HL-60 (cell line): ENCODE data around the gene TMEM135.

Experiments used
- DNase-seq, 2 experiments: peaks; one replicate each; pipeline ENCODE4 v3.0.0-alpha.2; 2010 to 2020; ENCODE audit warnings: low read depth in 1 of 2, low spot score in 1 of 2
- H3K27ac ChIP-seq: fragments of 250-450 bp; sonication (Bioruptor Pico); replicated peaks from 2 replicates; pipeline ENCODE4 v1.5.1; 2020; ENCODE audit warnings: mild to moderate bottlenecking, moderate library complexity
- H3K27me3 ChIP-seq: fragments of 250-450 bp; sonication (Bioruptor Pico); 2 replicates; pipeline ENCODE4 v1.5.1; 2021; ENCODE audit warnings: mild to moderate bottlenecking, moderate library complexity; ENCODE audit not compliant: insufficient read depth, poor library complexity, severe bottlenecking
- H3K4me3 ChIP-seq: replicated peaks from 2 replicates; pipeline ENCODE4 v1.5.1; 2011; ENCODE audit warnings: mild to moderate bottlenecking, control low read depth, low read length; ENCODE audit not compliant: insufficient read depth
- GABPA ChIP-seq: IDR thresholded peaks from 2 replicates; pipeline ENCODE4 v1.6.1; 2012; ENCODE audit warnings: low read depth
- POLR2AphosphoS5 ChIP-seq: IDR thresholded peaks from 2 replicates; pipeline ENCODE4 v1.6.1; 2012; ENCODE audit warnings: low read depth
- SPI1 ChIP-seq: IDR thresholded peaks from 2 replicates; pipeline ENCODE4 v1.6.1; 2012; ENCODE audit warnings: low read depth, mild to moderate bottlenecking, borderline replicate concordance
- TF ChIP-seq, protein P1 (sequence below): IDR thresholded peaks from 2 replicates; pipeline ENCODE4 v1.6.1; 2012; ENCODE audit warnings: low read depth; ENCODE audit not compliant: insufficient replicate concordance
- TF ChIP-seq, protein P2 (sequence below): IDR thresholded peaks from one replicate; pipeline ENCODE4 v1.5.1; 2011; ENCODE audit warnings: low read length, control low read depth, inconsistent platforms; ENCODE audit not compliant: insufficient read depth

Gene TMEM135

GRCh38 chr11:87296627-87297026 lies 258.9 kb downstream of the TMEM135 start:
- no peaks in the 10 kb centered on the region for H3K27me3 ChIP-seq
- no peak overlapping the region for H3K4me3 ChIP-seq
- no peak for DNase-seq
- H3K27ac ChIP-seq, result no peak overlapping the region
- TF ChIP-seq SPI1 (peak; percentile 55; the same call in 1 of the 2 replicates), GABPA (no peak)

DNA sequence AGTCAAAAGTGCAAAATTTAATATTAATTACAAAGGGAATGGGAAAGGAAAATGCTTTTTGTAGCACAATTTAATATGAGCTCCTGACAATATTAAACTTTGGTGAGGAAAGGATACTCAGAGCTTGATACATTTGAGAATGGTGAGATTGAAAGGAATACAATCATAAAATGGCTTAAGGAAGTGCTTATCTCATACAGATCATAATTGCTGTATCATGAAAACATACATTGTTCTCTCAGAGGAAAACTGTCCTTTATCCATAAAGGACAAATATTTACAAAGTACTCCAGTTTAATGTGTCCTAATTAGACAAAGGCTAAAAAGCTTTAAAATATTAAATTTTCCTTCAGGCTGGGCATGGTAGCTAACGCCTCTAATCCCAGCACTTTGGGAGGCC lies 260.4 kb downstream of the TMEM135 start:
- no peak for DNase-seq
- Histone ChIP-seq H3K4me3 (no peak overlapping the region), H3K27me3 (no peaks in the 10 kb centered on the region), H3K27ac (no peak overlapping the region)
- TF ChIP-seq POLR2AphosphoS5, result no peak
- TF ChIP-seq SPI1, result no peak
- TF ChIP-seq GABPA, result no peak

- no peak overlapping the region for H3K27ac ChIP-seq
- TF ChIP-seq GABPA, result no peak
- TF ChIP-seq, protein P1, sequence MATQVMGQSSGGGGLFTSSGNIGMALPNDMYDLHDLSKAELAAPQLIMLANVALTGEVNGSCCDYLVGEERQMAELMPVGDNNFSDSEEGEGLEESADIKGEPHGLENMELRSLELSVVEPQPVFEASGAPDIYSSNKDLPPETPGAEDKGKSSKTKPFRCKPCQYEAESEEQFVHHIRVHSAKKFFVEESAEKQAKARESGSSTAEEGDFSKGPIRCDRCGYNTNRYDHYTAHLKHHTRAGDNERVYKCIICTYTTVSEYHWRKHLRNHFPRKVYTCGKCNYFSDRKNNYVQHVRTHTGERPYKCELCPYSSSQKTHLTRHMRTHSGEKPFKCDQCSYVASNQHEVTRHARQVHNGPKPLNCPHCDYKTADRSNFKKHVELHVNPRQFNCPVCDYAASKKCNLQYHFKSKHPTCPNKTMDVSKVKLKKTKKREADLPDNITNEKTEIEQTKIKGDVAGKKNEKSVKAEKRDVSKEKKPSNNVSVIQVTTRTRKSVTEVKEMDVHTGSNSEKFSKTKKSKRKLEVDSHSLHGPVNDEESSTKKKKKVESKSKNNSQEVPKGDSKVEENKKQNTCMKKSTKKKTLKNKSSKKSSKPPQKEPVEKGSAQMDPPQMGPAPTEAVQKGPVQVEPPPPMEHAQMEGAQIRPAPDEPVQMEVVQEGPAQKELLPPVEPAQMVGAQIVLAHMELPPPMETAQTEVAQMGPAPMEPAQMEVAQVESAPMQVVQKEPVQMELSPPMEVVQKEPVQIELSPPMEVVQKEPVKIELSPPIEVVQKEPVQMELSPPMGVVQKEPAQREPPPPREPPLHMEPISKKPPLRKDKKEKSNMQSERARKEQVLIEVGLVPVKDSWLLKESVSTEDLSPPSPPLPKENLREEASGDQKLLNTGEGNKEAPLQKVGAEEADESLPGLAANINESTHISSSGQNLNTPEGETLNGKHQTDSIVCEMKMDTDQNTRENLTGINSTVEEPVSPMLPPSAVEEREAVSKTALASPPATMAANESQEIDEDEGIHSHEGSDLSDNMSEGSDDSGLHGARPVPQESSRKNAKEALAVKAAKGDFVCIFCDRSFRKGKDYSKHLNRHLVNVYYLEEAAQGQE, result no peak
- TF ChIP-seq POLR2AphosphoS5, result 0 out of 2 replicates have a peak, but pooled peaks have one; percentile 34
- TF ChIP-seq, protein P2, sequence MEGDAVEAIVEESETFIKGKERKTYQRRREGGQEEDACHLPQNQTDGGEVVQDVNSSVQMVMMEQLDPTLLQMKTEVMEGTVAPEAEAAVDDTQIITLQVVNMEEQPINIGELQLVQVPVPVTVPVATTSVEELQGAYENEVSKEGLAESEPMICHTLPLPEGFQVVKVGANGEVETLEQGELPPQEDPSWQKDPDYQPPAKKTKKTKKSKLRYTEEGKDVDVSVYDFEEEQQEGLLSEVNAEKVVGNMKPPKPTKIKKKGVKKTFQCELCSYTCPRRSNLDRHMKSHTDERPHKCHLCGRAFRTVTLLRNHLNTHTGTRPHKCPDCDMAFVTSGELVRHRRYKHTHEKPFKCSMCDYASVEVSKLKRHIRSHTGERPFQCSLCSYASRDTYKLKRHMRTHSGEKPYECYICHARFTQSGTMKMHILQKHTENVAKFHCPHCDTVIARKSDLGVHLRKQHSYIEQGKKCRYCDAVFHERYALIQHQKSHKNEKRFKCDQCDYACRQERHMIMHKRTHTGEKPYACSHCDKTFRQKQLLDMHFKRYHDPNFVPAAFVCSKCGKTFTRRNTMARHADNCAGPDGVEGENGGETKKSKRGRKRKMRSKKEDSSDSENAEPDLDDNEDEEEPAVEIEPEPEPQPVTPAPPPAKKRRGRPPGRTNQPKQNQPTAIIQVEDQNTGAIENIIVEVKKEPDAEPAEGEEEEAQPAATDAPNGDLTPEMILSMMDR, result no peak
- no peak for TF ChIP-seq SPI1
- DNase-seq, result peak in 1 of 2 experiments; percentile 25
- H3K4me3 ChIP-seq, result no peak overlapping the region
- no peaks in the 10 kb centered on the region for H3K27me3 ChIP-seq
These were observed 261.3 kb downstream of the TMEM135 start for GRCh38 chr11:87299041-87299481.

GRCh38 chr11:87300640-87301380 lies 263.1 kb downstream of the TMEM135 start:
- Histone ChIP-seq H3K4me3 (no peak overlapping the region), H3K27ac (no peak overlapping the region), H3K27me3 (no peaks in the 10 kb centered on the region)
- no peak for DNase-seq
- TF ChIP-seq GABPA (no peak), POLR2AphosphoS5 (no peak), SPI1 (no peak)
- TF ChIP-seq, protein P2, result no peak
- TF ChIP-seq, protein P1, result no peak
